HepG2 (cell line): ENCODE results near the gene SRCIN1. TPM values are rescaled to one million over a fixed set of nuclear protein-coding genes. Genes with fewer than 3 reads are reported as not detected.

Experiments
- ARID2 ChIP-seq: sonication (generic); formaldehyde crosslinking; IDR thresholded peaks from 2 replicates; pipeline ENCODE4 v1.8.1; 2022; ENCODE audit warnings: mild to moderate bottlenecking, missing genetic modification reagents, borderline replicate concordance
- FLYWCH1 ChIP-seq: sonication (generic); formaldehyde crosslinking; IDR thresholded peaks from 2 replicates; pipeline ENCODE4 v1.8.1; 2023; ENCODE audit warnings: mild to moderate bottlenecking, missing genetic modification reagents
- GMEB2 ChIP-seq: IDR thresholded peaks from 2 replicates; pipeline ENCODE4 v1.6.1; 2016; ENCODE audit warnings: missing biosample characterization, missing genetic modification reagents, low read depth
- KAT7 ChIP-seq: IDR thresholded peaks from 2 replicates; pipeline ENCODE4 v1.6.1; 2018; ENCODE audit warnings: borderline replicate concordance, missing compliant biosample characterization
- LRRFIP1 ChIP-seq: sonication (generic); formaldehyde crosslinking; conservative IDR thresholded peaks from 2 replicates; pipeline ENCODE4 v1.4.0; 2020; ENCODE audit warnings: missing genetic modification reagents
- MLLT10 ChIP-seq: sonication (generic); formaldehyde crosslinking; IDR thresholded peaks from 2 replicates; pipeline ENCODE4 v1.4.0; 2020; ENCODE audit warnings: missing genetic modification reagents
- NCOR1 ChIP-seq: fragments of 200-600 bp; sonication (generic); IDR thresholded peaks from 2 replicates; pipeline ENCODE4 v1.7.0; 2017; ENCODE audit warnings: antibody characterized with exemption, low read length, borderline replicate concordance
- NR0B2 ChIP-seq: sonication (generic); formaldehyde crosslinking; IDR thresholded peaks from 2 replicates; pipeline ENCODE4 v1.4.0; 2020; ENCODE audit warnings: mild to moderate bottlenecking, missing genetic modification reagents
- PAF1 ChIP-seq: IDR thresholded peaks from 2 replicates; pipeline ENCODE4 v1.6.1; 2016; ENCODE audit warnings: missing genetic modification reagents, missing compliant biosample characterization
- PLRG1 ChIP-seq: fragments of 450-650 bp; conservative IDR thresholded peaks from 2 replicates; pipeline ENCODE4 v1.6.1; 2016
- RCOR2 ChIP-seq: IDR thresholded peaks from 2 replicates; pipeline ENCODE4 v1.6.1; 2016; ENCODE audit warnings: missing biosample characterization, missing genetic modification reagents
- SRF ChIP-seq: IDR thresholded peaks from 2 replicates; pipeline ENCODE4 v1.6.1; 2011; ENCODE audit warnings: mild to moderate bottlenecking, low read depth, low read length, moderate library complexity
- TFAP4 ChIP-seq: sonication (generic); IDR thresholded peaks from 2 replicates; pipeline ENCODE4 v1.6.1; 2016; ENCODE audit warnings: low read depth, borderline replicate concordance
- ZBTB21 ChIP-seq: sonication (generic); formaldehyde crosslinking; IDR thresholded peaks from 2 replicates; pipeline ENCODE4 v1.4.0; 2020; ENCODE audit warnings: missing genetic modification reagents
- ZNF121 ChIP-seq: sonication (generic); formaldehyde crosslinking; IDR thresholded peaks from 2 replicates; pipeline ENCODE4 v1.5.0; 2020; ENCODE audit warnings: mild to moderate bottlenecking, missing genetic modification reagents
- ZNF160 ChIP-seq: sonication (generic); formaldehyde crosslinking; IDR thresholded peaks from 2 replicates; pipeline ENCODE4 v1.8.0; 2022; ENCODE audit warnings: mild to moderate bottlenecking, inconsistent platforms, missing genetic modification reagents
- ZNF354B ChIP-seq: sonication (generic); formaldehyde crosslinking; IDR thresholded peaks from 2 replicates; pipeline ENCODE4 v1.8.0; 2022; ENCODE audit warnings: mild to moderate bottlenecking, missing genetic modification reagents
- ZNF382 ChIP-seq: sonication (generic); formaldehyde crosslinking; IDR thresholded peaks from 2 replicates; pipeline ENCODE4 v1.5.0; 2020; ENCODE audit warnings: missing genetic modification reagents, mild to moderate bottlenecking, borderline replicate concordance
- ZNF687 ChIP-seq: sonication (generic); formaldehyde crosslinking; IDR thresholded peaks from 2 replicates; pipeline ENCODE4 v1.5.1; 2020; ENCODE audit warnings: mild to moderate bottlenecking, missing genetic modification reagents, moderate library complexity
- ZSCAN31 ChIP-seq: sonication (generic); formaldehyde crosslinking; IDR thresholded peaks from 2 replicates; pipeline ENCODE4 v1.5.0; 2020; ENCODE audit warnings: low read depth, mild to moderate bottlenecking, missing genetic modification reagents
- polyA plus RNA-seq, 8 experiments: library from polyadenylated mRNA; depleted of rRNA in 3 of 8; stranded (reverse) in 7 of 8; unstranded in 1 of 8; fragments of >200 nt; fragmentation: Illumina TruSeq in 4 of 8; extraction: Trizol in 4 of 8; gene quantifications; 2 replicates each; pipeline versions ENCODE4 v1.2.1 to v1.2.3, GENCODE V29; 2011 to 2016; ENCODE audit warnings: low read depth in 4 of 8, missing spikeins in 1 of 8, mixed read lengths in 1 of 8; ENCODE audit not compliant: insufficient read depth in 1 of 8
- total RNA-seq, 5 experiments: library from RNA; depleted of rRNA; stranded (reverse); fragments of >200 nt; fragmentation: Illumina TruSeq; extraction: Trizol; gene quantifications; 2 replicates each; pipeline ENCODE4 v1.2.3, GENCODE V29; 2016; ENCODE audit warnings: low read depth in 1 of 5

SRCIN1 gene
- total and polyA plus RNA-seq, 2 of the 13 experiments (the other 11 are each of a cell fraction or from before 2014, with no cell fraction given) = 1.2 to 9.6 TPM

GRCh38 chr17:38613981-38614779 is 8.4 kb upstream of the SRCIN1 start (continued):
- TF ChIP-seq TFAP4 (peak; percentile 96), FLYWCH1 (no peak), ZNF382 (CRISPR knock-in tag) (no peak), PAF1 (no peak), RCOR2 (CRISPR knock-in tag) (peak; percentile 94), ZBTB21 (0 out of 2 replicates have a peak, but pooled peaks have one; percentile 28), ZNF121 (CRISPR knock-in tag) (peak; percentile 67; the same call in 1 of the 2 replicates), ZSCAN31 (peak; percentile 90), LRRFIP1 (no peak), NCOR1 (peak; percentile 97), ZNF160 (CRISPR knock-in tag) (peak; percentile 29; the same call in 1 of the 2 replicates), PLRG1 (no peak), NR0B2 (CRISPR knock-in tag) (no peak), SRF (peak; percentile 32; the same call in 1 of the 2 replicates), GMEB2 (CRISPR knock-in tag) (no peak), ZNF354B (CRISPR knock-in tag) (peak; percentile 51; the same call in 1 of the 2 replicates), ZNF687 (CRISPR knock-in tag) (peak; percentile 96), MLLT10 (no peak), ARID2 (CRISPR knock-in tag) (no peak), KAT7 (CRISPR knock-in tag) (peak; percentile 75; the same call in 1 of the 2 replicates)
